Measurements from ENCODE around the gene INSIG1. TPM values are rescaled to one million over a fixed set of nuclear protein-coding genes. Genes with fewer than 3 reads are reported as not detected.

INSIG1 gene
- polyA plus RNA-seq, 2 donors = 17.7 to 40.3 TPM

DNA sequence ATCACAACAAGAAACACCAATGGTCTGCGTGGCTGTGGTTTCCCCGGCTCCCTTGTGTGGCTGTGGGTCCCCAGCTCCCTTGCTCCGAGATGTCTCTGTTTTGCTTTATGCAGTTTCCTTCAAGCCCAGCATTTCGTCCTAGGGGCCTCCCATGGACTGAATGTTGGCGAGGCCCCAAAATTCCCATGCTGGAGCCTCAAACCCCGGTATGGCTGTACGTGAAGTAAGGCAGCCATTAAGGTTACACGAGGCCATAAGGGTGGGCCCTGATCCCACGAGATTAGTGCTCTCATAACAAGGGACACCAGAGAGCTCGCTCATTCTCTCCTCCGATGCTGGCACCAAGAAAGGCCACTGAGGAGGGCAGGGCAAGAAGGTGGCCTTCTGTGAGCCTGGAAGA, 44.6 kb downstream of the INSIG1 start:
- Histone ChIP-seq H3K4me3 (ENCODE audit: low read depth in 1 of 2, low read length in 2 of 2) (no peak overlapping the region), H3K4me1 (ENCODE audit: control insufficient read depth in 2 of 2, insufficient read depth in 2 of 2, low read length in 1 of 2) (peaks cover 0 to 2% of the 10 kb centered on the region in 2 donors), H3K9me3 (ENCODE audit: control insufficient read depth in 2 of 2, insufficient read depth in 1 of 2, low read depth in 1 of 2, low read length in 1 of 2) (no peaks in the 10 kb centered on the region), H3K27me3 (ENCODE audit: control insufficient read depth in 1 of 2, insufficient read depth in 2 of 2, low read length in 2 of 2) (peaks cover 0 to 3% of the 10 kb centered on the region in 2 donors), H3K27ac (ENCODE audit: low read depth in 2 of 2, low read length in 1 of 2) (no peak overlapping the region), H3K36me3 (ENCODE audit: control insufficient read depth in 2 of 2, insufficient read depth in 2 of 2, low read length in 1 of 2) (no peaks in the 10 kb centered on the region)
- 78 to 84% methylated on average over 11 of the region's 11 CpGs for WGBS, 2 donors

DNA sequence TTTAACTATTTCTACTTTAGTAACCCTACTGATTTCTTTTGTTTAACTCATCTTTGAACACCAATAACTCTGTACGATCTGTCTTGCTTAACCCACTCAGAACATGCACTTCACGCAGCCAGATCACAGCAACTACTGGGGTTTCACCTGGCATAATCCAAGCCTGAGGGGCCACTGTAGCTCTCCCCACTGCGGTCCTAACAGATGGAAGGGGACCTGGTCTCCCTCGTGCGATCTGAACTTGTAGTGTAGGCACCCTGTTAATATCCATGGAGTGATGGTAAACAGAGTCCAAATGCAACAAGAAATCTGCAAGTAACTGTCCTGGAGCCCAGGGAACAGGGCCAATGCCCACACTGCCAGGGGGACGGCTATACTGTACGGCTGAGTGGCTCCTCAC, 45.5 kb downstream of the INSIG1 start:
- Histone ChIP-seq H3K4me1 (ENCODE audit: control insufficient read depth in 2 of 2, insufficient read depth in 2 of 2, low read length in 1 of 2) (peaks cover 0 to 2% of the 10 kb centered on the region in 2 donors), H3K36me3 (ENCODE audit: control insufficient read depth in 2 of 2, insufficient read depth in 2 of 2, low read length in 1 of 2) (no peaks in the 10 kb centered on the region), H3K9me3 (ENCODE audit: control insufficient read depth in 2 of 2, insufficient read depth in 1 of 2, low read depth in 1 of 2, low read length in 1 of 2) (no peaks in the 10 kb centered on the region), H3K27me3 (ENCODE audit: control insufficient read depth in 1 of 2, insufficient read depth in 2 of 2, low read length in 2 of 2) (peaks cover 0 to 3% of the 10 kb centered on the region in 2 donors), H3K27ac (ENCODE audit: low read depth in 2 of 2, low read length in 1 of 2) (no peak overlapping the region), H3K4me3 (ENCODE audit: low read depth in 1 of 2, low read length in 2 of 2) (no peak overlapping the region)
- 81 to 84% methylated on average over 7 of the region's 7 CpGs for WGBS, 2 donors

DNA sequence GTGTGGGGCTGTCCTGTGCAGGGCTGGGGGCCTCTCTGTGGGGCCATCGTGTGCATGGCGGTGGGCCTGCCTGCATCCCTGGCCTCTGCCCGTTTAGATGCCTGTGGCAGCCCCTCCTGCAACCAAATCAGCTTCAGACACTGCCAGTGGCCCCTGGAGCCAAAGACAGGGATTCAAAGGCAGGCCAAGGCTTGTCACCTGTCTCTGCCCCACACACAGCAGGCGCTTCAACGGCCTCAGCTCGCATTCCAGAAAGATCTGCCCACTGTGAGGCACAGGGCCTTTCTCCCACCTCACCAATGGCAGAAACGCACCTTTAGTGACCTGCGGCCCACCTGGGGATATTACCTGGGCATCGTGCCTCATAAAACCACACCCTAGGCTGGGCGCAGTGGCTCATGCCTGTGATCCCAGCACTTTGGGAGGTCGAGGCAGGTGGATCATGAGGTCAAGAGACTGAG, 46.0 kb downstream of the INSIG1 start:
- 61 to 74% methylated on average over 11 of the region's 11 CpGs for WGBS, 2 donors
- no peak overlapping the region for H3K27ac ChIP-seq (ENCODE audit: low read depth in 2 of 2, low read length in 1 of 2)
- peaks cover 0 to 3% of the 10 kb centered on the region in 2 donors for H3K27me3 ChIP-seq (ENCODE audit: control insufficient read depth in 1 of 2, insufficient read depth in 2 of 2, low read length in 2 of 2)
- no peaks in the 10 kb centered on the region for H3K36me3 ChIP-seq (ENCODE audit: control insufficient read depth in 2 of 2, insufficient read depth in 2 of 2, low read length in 1 of 2)
- no peaks in the 10 kb centered on the region for H3K9me3 ChIP-seq (ENCODE audit: control insufficient read depth in 2 of 2, insufficient read depth in 1 of 2, low read depth in 1 of 2, low read length in 1 of 2)
- peaks cover 0 to 2% of the 10 kb centered on the region in 2 donors for H3K4me1 ChIP-seq (ENCODE audit: control insufficient read depth in 2 of 2, insufficient read depth in 2 of 2, low read length in 1 of 2)
- H3K4me3 ChIP-seq (ENCODE audit: low read depth in 1 of 2, low read length in 2 of 2) = no peak overlapping the region

DNA sequence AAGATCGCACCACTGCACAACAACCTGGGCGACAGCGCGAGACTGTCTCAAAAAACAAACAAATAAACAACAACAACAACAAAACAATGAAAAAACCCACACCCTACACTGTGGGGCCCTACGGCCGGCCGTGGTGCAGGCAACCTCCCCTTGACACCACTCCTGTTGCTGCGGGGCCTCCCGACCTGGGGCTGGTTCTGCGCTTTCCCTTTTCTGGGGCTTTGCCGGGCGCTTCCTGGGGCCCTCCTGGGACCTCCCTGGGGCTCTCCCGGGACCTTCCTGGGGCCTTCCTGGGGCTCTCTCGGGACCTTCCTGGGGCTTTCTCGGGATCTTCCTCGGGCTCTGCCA, 46.6 kb downstream of the INSIG1 start:
- Histone ChIP-seq H3K27me3 (ENCODE audit: control insufficient read depth in 1 of 2, insufficient read depth in 2 of 2, low read length in 2 of 2) (peaks cover 0 to 3% of the 10 kb centered on the region in 2 donors), H3K27ac (ENCODE audit: low read depth in 2 of 2, low read length in 1 of 2) (no peak overlapping the region), H3K4me3 (ENCODE audit: low read depth in 1 of 2, low read length in 2 of 2) (no peak overlapping the region), H3K4me1 (ENCODE audit: control insufficient read depth in 2 of 2, insufficient read depth in 2 of 2, low read length in 1 of 2) (peaks cover 0 to 2% of the 10 kb centered on the region in 2 donors), H3K36me3 (ENCODE audit: control insufficient read depth in 2 of 2, insufficient read depth in 2 of 2, low read length in 1 of 2) (no peaks in the 10 kb centered on the region), H3K9me3 (ENCODE audit: control insufficient read depth in 2 of 2, insufficient read depth in 1 of 2, low read depth in 1 of 2, low read length in 1 of 2) (no peaks in the 10 kb centered on the region)
- 50 to 54% methylated on average over 16 of the region's 16 CpGs for WGBS, 2 donors

DNA sequence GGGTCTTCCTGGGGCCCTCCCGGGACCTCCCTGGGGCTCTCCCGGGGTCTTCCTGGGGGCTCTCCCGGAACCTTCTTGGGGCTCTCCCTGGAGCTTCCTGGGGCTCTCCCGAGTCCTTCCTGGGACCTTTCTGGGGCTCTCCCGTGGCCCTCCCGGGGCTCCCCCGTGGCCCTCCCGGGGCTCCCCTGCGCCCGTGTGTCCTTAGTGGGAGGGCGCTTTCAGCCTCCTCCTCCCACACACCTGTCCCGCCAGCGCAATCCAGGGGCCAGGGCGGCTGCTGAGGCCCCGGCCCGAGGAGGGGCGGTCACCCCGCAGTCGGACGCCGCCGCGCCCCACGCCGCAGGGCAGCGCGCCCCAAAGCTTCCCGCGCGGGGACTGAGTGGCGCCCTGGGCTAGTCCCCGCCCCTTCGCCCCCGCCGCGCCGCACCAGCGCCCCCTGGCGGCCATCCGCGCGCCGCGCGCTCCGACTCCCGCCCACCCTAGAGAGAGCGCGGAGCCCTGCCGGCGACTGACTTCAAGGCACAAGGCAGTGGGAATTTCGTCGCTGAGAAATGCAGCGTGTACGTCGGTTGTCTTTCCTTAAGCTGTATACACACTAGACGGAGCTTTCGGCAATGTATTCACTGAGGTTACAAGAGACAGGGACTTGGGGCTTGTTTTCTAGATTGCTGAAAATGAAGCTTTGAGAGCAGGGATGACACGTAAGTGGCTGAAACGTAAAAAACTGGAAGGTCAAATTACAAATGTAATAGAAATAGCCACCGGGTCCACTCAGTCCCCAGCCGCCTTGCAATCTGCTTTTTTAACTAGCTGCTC, 47.1 kb downstream of the INSIG1 start:
- 3 to 4% methylated on average over 58 to 62 of the region's 62 CpGs for WGBS, 2 donors
- Histone ChIP-seq H3K4me1 (ENCODE audit: control insufficient read depth in 2 of 2, insufficient read depth in 2 of 2, low read length in 1 of 2) (peaks cover 0 to 2% of the 10 kb centered on the region in 2 donors), H3K36me3 (ENCODE audit: control insufficient read depth in 2 of 2, insufficient read depth in 2 of 2, low read length in 1 of 2) (no peaks in the 10 kb centered on the region)

DNA sequence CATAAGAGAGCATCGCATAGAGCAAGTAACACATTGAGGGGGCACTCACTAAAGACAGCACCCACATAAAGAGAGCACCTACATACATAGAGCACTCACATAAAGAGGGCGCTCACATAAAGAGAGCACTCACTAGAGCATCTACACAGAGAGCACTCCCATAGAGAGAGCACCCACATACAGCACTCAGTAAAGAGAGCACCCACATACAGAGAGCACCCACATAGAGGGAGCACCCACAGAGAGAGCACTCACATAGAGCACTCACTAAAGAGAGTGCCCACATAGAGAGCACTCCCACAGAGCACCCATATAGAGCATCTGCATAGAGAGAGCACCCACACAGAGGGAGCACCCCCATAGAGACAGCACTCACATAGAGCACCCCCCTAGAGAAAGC, 47.8 kb downstream of the INSIG1 start:
- H3K27ac ChIP-seq (ENCODE audit: low read depth in 2 of 2, low read length in 1 of 2) = no peak overlapping the region
- no peaks in the 10 kb centered on the region for H3K36me3 ChIP-seq (ENCODE audit: control insufficient read depth in 2 of 2, insufficient read depth in 2 of 2, low read length in 1 of 2)
- peaks cover 0 to 2% of the 10 kb centered on the region in 2 donors for H3K4me1 ChIP-seq (ENCODE audit: control insufficient read depth in 2 of 2, insufficient read depth in 2 of 2, low read length in 1 of 2)
- peaks cover 0 to 2% of the 10 kb centered on the region in 2 donors for H3K9me3 ChIP-seq (ENCODE audit: control insufficient read depth in 2 of 2, insufficient read depth in 1 of 2, low read depth in 1 of 2, low read length in 1 of 2)
- no peak overlapping the region for H3K4me3 ChIP-seq (ENCODE audit: low read depth in 1 of 2, low read length in 2 of 2)
- 56 to 64% methylated on average over 2 of the region's 2 CpGs for WGBS, 2 donors
- H3K27me3 ChIP-seq (ENCODE audit: control insufficient read depth in 1 of 2, insufficient read depth in 2 of 2, low read length in 2 of 2) = peaks cover 0 to 3% of the 10 kb centered on the region in 2 donors

More for the DNA sequence above, 47.1 kb downstream of the INSIG1 start:
- no peak overlapping the region for H3K27ac ChIP-seq (ENCODE audit: low read depth in 2 of 2, low read length in 1 of 2)
- H3K27me3 ChIP-seq (ENCODE audit: control insufficient read depth in 1 of 2, insufficient read depth in 2 of 2, low read length in 2 of 2) = peaks cover 0 to 3% of the 10 kb centered on the region in 2 donors
- H3K4me3 ChIP-seq (ENCODE audit: low read depth in 1 of 2, low read length in 2 of 2) = peak overlapping the region; percentile 15 to 34
- peaks cover 0 to 2% of the 10 kb centered on the region in 2 donors for H3K9me3 ChIP-seq (ENCODE audit: control insufficient read depth in 2 of 2, insufficient read depth in 1 of 2, low read depth in 1 of 2, low read length in 1 of 2)

DNA sequence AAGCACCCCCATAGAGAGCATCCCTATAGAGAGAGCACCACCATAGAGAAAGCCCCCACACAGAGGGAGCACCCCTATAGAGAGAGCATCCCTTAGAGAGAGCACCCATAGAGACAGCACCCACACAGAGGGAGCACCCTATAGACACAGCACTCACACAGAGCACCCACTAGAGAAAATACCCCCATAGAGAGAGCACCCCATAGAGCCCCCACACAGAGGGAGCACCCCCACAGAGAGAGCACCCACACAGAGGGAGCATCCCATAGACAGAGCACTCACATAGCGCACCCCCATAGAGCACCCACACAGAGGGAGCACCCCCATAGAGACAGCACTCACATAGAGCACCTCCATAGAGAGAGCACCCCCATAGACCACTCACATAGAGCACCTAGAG, 48.6 kb downstream of the INSIG1 start:
- Histone ChIP-seq H3K4me3 (ENCODE audit: low read depth in 1 of 2, low read length in 2 of 2) (no peak overlapping the region), H3K27ac (ENCODE audit: low read depth in 2 of 2, low read length in 1 of 2) (no peak overlapping the region), H3K4me1 (ENCODE audit: control insufficient read depth in 2 of 2, insufficient read depth in 2 of 2, low read length in 1 of 2) (peaks cover 0 to 2% of the 10 kb centered on the region in 2 donors), H3K27me3 (ENCODE audit: control insufficient read depth in 1 of 2, insufficient read depth in 2 of 2, low read length in 2 of 2) (peaks cover 0 to 3% of the 10 kb centered on the region in 2 donors), H3K36me3 (ENCODE audit: control insufficient read depth in 2 of 2, insufficient read depth in 2 of 2, low read length in 1 of 2) (no peaks in the 10 kb centered on the region), H3K9me3 (ENCODE audit: control insufficient read depth in 2 of 2, insufficient read depth in 1 of 2, low read depth in 1 of 2, low read length in 1 of 2) (peaks cover 0 to 2% of the 10 kb centered on the region in 2 donors)
- WGBS, 2 donors = 100% methylated on average over 1 of the region's 1 CpG

DNA sequence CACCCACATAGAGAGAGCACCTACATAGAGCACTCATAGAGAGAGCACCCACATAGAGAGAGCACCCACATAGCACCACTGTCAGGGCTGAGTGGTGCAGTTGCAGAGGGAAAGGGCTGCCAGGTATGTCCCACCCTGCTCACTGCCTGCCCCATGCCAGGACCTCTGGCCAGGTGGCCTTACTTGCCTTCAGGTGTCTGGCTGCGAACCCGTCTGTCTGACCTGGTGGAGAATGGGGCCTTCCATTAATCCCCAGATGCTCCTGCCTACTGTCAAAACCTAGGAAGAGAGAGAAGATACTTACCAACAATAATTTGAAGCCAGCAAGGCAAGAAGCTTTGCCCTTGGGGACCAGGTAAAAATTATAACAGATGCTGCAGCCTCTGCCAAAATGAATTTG, 51.1 kb downstream of the INSIG1 start:
- Histone ChIP-seq H3K9me3 (ENCODE audit: control insufficient read depth in 2 of 2, insufficient read depth in 1 of 2, low read depth in 1 of 2, low read length in 1 of 2) (peaks cover 0 to 2% of the 10 kb centered on the region in 2 donors), H3K36me3 (ENCODE audit: control insufficient read depth in 2 of 2, insufficient read depth in 2 of 2, low read length in 1 of 2) (no peaks in the 10 kb centered on the region), H3K4me1 (ENCODE audit: control insufficient read depth in 2 of 2, insufficient read depth in 2 of 2, low read length in 1 of 2) (peaks cover 0 to 2% of the 10 kb centered on the region in 2 donors), H3K27ac (ENCODE audit: low read depth in 2 of 2, low read length in 1 of 2) (no peak overlapping the region), H3K4me3 (ENCODE audit: low read depth in 1 of 2, low read length in 2 of 2) (no peak overlapping the region), H3K27me3 (ENCODE audit: control insufficient read depth in 1 of 2, insufficient read depth in 2 of 2, low read length in 2 of 2) (no peaks in the 10 kb centered on the region)
- 73 to 85% methylated on average over 2 of the region's 2 CpGs for WGBS, 2 donors

DNA sequence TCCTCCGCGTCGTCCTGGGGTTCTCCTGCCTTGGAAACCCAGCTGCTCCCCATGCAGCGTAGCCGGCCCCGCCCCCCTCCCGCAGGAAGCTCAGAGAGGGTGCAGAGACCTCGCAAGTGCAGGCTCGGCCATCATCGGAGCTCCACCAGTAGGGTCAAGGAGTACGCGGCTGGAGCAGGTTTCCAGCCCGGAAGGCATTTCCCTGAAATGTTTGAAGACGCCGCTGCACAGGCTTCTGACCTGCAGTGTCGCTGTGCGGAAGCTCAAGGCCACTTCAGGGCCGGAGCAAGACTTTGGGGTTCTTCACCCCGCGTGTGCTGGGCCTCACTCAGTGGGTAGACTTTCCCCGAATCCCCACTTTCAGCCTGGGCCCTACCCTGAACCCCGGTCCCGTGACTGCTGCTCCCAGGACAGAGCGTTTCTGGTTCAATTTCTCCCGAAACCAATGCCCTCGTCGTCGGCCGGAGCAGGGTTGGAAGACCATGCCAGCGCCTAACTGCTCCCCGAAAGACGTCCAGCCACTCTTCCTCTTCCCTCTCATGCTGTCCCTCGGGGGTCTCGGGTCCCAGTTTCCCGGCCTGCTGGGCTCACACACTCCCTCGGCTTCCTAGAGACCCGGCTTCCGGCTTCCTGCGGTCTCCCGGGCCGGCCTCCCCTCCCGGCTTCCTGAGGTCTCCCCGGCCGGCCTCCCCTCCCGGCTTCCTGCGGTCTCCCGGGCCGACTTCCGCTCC, 52.1 kb downstream of the INSIG1 start:
- no peak overlapping the region for H3K4me3 ChIP-seq (ENCODE audit: low read depth in 1 of 2, low read length in 2 of 2)
- 57 to 64% methylated on average over 48 to 49 of the region's 49 CpGs for WGBS, 2 donors
- peaks cover 2% of the 10 kb centered on the region in 2 donors for H3K9me3 ChIP-seq (ENCODE audit: control insufficient read depth in 2 of 2, insufficient read depth in 1 of 2, low read depth in 1 of 2, low read length in 1 of 2)
- no peak overlapping the region for H3K27ac ChIP-seq (ENCODE audit: low read depth in 2 of 2, low read length in 1 of 2)
- no peaks in the 10 kb centered on the region for H3K36me3 ChIP-seq (ENCODE audit: control insufficient read depth in 2 of 2, insufficient read depth in 2 of 2, low read length in 1 of 2)
- peaks cover 0 to 2% of the 10 kb centered on the region in 2 donors for H3K4me1 ChIP-seq (ENCODE audit: control insufficient read depth in 2 of 2, insufficient read depth in 2 of 2, low read length in 1 of 2)
- no peaks in the 10 kb centered on the region for H3K27me3 ChIP-seq (ENCODE audit: control insufficient read depth in 1 of 2, insufficient read depth in 2 of 2, low read length in 2 of 2)
